Stimulated activated CD8-positive, alpha-beta memory T cell treated with anti-CD3 and anti-CD28 coated beads, Interleukin-15, amount 100 ng/mL, for 4 hours (primary cell): Measurements from ENCODE around the gene CDY1.
"Not testable (repeated sequence)": the region's sequence is repeated elsewhere in the genome, so short reads cannot be mapped to it uniquely, and the experiment has no call there.

ENCODE experiments used
- DNase-seq, 2 donors: peaks; one replicate each; pipeline ENCODE4 v3.0.0-alpha.2; 2020; ENCODE audit warnings: low read depth in 2 of 2

Gene CDY1, protein sequence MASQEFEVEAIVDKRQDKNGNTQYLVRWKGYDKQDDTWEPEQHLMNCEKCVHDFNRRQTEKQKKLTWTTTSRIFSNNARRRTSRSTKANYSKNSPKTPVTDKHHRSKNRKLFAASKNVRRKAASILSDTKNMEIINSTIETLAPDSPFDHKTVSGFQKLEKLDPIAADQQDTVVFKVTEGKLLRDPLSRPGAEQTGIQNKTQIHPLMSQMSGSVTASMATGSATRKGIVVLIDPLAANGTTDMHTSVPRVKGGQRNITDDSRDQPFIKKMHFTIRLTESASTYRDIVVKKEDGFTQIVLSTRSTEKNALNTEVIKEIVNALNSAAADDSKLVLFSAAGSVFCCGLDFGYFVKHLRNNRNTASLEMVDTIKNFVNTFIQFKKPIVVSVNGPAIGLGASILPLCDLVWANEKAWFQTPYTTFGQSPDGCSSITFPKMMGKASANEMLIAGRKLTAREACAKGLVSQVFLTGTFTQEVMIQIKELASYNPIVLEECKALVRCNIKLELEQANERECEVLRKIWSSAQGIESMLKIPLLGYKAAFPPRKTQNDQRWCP

DNA sequence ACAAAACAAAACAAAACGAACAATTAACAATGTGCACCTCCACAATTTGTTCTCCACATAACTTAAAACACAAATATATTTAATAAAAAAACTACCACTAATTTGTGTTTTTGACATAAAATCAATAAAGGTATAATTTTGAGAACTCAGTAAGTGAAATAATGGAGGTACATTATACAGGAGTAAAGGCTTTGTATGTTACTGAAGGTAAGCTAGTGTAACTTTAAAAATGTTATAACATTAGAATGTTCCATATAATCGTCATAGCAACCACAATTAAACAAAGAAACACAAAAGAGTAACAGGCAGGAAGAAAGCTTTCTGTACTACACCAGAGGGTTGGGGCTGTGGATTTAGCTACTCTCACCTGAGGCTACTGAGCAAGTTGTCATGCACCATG, at the start of gene CDY1:
CDY1 (plus strand) TSS at position 301 of the 400 bp plus-strand sequence. CDS start 326 bp downstream, outside the sequence.
- DNase-seq = not testable (repeated sequence)

DNA sequence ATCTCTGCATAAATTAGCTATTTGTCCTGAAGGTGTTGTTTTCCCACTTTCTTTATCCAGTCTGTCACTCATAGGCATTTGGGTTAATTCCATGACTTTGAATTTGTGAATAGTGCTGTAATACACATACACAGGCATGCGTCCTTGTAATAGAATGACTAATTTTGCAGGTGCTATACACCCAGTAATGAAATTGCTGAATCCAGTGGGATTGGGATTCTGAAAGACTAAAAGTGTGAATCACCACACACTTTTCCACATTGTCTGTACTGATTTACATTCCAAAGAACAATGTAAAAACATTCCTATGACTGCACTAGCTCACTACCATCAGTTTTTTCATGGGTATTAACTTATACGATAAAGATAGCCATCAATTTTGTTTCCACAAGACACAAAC, 28.6 kb upstream of the CDY1 start:
- DNase-seq = not testable (repeated sequence)

DNA sequence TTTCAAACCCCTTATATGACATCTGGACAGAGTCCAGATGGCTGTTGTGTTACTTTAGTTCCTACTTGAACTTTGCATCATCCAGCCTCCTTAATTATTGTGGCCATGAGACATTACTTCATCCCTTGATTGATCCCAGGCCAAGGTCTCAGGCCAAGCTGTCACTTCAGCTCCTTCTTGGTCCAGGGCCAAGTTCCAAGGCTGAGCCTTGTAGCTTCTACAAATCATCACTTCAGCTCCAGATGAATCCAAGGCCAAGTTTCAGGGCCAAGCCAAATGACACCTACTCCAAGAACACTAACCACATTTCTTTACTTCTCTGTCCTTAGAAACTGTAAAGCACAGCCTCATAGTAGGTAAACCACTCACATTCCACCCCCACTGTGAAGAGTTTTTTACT, 1.7 kb upstream of the CDY1 start:
- DNase-seq = not testable (repeated sequence)

DNA sequence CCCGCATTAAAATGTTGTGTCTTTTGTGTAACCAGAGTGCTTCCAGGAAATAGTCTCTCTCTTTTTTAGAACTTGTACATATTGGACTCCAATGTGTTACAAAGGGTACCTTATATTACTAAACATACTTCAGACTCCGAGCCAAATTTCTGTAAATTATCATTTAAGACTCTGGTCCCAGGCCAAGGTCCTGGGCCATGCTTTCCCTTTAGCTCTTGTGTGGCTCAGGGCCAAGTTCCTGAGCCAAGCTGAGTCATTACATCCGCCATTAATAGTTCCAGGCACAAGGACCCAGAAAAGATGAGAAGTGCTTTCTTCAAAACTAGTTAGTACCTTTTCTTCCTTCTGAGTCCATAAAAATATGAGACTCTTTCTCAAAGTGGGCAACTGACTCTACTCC, 4.6 kb downstream of the CDY1 start:
- not testable (repeated sequence) for DNase-seq

DNA sequence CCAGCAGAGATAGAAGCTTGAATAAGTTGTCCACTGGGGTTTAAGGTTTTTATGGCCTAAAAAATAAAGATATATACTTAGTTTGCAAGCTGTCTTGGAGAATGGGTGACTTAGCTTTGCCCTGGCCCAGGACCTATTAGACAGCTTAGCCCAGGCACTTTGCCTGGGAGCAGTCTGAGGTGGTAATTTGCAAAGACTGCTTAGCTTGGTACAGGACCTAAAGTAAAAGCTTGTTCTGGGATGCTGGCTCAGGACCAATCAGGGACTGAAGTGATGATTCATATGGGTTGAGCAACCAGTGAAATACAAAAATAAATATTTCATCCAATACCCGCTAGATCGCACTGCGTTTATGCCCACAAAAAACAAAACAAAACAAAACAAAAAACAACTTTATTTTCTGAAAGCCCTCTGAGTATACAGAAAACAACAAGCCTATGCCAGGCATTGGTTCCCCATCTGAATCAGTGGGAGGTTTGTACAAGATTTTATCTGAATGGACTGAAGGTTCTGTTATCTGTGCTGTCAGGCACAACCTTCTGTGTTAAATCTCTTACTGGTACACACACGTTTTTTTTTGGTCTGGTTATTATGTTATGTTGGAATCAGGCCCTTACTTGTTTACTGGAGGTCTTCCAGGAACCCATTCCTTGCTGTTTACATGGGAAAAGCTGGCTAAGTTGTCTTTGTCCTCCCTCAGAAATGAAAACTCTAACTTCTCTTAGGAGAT, 8.6 kb downstream of the CDY1 start:
- not testable (repeated sequence) for DNase-seq

DNA sequence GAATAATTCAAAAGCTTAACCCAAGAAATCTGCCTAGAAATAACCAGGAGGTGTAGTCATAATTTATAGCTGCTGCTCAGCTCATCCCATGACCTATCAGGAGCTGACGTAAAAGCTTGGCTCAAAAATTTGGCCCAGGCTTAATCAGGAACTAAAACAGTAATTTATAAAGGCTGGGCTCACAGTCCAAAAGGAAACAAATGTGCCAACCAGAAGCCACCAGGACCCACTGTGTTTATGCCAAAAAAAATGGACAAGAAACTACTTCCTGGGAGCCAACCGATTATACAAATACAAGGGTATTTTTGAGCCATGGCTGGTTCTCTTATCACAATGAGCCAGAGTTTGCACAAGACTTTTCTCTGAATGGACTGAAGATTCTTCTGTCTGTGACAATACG, 17.9 kb downstream of the CDY1 start:
- DNase-seq = not testable (repeated sequence)

DNA sequence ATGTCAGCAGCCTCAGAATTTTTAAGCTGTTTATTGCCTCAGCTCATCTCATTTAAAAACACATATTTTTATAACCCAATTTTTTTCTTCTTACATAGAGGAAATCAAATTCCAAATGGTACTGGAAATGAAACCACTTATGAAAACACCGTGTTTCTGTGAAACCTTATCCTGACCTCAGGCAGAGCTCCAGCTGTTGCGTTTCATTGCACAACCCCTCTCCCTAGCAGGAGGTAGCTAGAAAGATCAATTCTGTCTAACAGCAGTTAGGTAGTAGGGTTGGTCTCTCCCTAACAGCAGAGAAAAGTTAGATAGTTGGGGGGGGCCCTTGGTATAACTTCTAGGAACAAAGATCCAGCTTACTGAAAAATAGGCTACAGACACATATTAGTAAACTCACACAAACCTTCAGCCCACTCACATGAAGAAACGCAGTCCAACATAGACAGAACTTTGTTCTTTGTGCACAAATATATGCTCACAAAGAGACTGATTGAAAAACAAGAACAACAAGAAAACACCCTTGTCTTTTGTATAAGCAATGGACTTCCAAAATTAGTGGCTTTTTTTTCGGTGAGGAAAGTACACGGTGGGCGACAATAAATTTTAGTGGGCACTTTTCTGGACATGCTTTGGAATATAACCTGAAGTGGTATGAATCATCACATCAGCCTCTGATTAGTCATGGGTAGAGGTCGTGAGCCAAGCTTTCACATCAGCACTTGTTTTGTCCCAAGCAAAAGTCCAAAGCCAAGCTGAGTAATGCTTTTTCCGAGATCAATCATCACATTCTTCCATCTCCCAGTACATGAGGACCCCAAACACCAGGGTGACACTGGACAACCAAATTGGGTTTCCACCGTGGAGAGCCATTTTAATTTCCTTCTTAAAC, 21.4 kb downstream of the CDY1 start:
- DNase-seq = not testable (repeated sequence)
